Activated T-helper 9 cell treated with anti-CD3 and anti-CD28 coated beads, Interleukin-2, amount 50 U/mL, for 16 hours (primary cell): Measurements from ENCODE around the gene LHPP.

Experiments
- DNase-seq: peaks from one replicate; pipeline ENCODE4 v3.0.0-alpha.2; 2020; ENCODE audit warnings: low read depth

The LHPP gene

GRCh38 chr10:124626759-124627380 lies 165.2 kb downstream of the LHPP start:
- DNase-seq: peak; percentile 44

DNA sequence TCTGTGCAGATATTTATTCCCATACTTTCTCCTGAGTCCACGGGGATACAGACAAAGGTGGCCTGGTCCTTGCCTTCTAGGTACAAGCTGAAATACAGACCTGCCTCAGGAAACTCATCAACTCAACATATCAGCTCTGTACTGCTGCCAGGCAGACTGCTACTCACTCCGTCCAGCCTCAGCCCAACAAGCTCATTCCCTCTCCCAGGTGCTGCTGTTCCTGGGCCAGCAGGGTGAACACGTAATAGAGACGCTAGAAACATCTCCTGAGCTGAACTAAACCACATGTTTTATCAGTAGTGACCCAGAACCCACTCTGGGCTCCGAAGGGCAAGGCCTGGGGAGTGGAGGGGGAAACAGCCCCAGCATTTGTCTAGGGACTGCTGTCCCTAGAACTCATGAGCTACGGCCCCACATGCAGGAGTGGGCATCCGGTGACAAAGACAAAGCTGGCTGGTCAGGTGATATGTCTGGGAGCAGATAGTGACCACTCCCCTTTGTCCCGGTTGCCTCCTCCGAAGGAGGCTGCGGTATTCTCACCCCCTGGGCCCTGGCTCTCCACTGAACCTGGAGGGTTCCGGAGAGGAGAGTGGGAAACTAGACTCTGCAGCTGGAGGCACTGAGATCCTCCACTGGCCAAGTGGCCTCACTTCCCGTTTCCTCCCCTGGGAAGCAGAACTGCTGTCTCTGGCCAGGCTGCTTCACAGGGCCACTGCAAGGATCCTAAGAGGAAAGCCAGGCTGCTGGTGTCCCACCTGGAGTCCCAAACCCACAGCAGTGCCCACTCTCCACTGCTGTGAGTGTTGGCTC lies 166.4 kb downstream of the LHPP start:
- no peak for DNase-seq

- DNase-seq: no peak
These were observed 167.0 kb downstream of the LHPP start for GRCh38 chr10:124628676-124629021.

- DNase-seq: no peak
These were observed 167.8 kb downstream of the LHPP start for GRCh38 chr10:124629415-124629814.

DNA sequence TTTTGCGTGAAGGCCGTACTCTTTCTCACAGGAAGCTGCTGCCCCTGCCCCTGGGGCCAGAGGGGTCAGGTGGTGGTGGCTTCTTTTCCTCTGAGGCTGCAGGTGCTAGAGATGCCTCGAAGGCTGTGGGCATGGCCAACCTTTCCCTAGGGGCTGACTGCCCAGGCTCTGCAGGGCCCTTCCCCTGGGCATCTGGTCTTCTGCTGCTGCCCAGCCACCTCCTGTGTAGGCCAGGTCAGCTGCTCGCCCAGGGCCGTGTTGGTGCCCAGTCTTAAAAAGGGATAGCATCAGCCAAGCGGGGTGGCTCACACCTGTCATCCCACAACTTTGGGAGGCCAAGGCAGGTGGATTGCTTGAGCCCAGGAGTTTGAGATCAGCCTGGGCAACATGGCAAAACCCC lies 168.2 kb downstream of the LHPP start:
- no peak for DNase-seq

DNA sequence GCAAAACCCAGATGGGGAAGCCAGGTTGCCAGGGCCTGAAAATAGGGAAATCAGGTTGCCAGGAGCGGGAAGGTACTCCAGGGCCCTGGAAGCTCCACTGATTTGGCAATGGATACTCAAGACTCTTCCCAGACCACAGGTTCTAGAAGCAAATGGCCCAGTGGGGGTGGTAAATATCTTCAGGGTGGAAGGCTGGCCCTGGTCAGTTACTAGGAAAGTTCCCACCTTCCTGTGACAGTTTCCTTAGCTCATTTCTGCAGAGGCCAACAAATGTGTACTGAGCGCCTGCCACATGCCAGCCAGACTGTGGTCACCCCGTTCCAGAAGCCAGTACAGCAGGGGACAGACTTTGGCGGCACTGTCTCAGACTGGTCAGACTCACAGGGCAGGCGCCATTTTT lies 168.9 kb downstream of the LHPP start:
- DNase-seq: no peak

GRCh38 chr10:124632064-124632531 lies 170.5 kb downstream of the LHPP start:
- no peak for DNase-seq

DNA sequence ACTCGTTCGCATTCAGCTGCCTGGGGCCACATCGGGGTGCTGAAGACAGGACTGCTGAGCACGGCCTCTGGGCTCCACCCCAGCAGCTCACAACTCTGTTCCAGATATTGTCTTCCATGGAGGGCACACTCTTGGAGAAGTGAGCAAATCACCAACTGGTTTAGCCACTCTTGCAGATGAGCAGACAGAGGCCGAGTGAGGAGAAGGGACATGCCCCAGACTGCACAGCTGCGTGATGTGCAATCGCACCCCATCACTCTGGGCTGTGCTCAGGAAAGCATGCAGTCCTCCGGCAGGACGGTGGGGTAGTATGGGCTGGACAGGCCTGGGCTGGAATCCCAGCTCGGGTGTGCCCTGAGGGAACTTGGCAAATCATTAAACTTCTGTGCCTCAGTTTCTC lies 170.9 kb downstream of the LHPP start:
- no peak for DNase-seq

DNA sequence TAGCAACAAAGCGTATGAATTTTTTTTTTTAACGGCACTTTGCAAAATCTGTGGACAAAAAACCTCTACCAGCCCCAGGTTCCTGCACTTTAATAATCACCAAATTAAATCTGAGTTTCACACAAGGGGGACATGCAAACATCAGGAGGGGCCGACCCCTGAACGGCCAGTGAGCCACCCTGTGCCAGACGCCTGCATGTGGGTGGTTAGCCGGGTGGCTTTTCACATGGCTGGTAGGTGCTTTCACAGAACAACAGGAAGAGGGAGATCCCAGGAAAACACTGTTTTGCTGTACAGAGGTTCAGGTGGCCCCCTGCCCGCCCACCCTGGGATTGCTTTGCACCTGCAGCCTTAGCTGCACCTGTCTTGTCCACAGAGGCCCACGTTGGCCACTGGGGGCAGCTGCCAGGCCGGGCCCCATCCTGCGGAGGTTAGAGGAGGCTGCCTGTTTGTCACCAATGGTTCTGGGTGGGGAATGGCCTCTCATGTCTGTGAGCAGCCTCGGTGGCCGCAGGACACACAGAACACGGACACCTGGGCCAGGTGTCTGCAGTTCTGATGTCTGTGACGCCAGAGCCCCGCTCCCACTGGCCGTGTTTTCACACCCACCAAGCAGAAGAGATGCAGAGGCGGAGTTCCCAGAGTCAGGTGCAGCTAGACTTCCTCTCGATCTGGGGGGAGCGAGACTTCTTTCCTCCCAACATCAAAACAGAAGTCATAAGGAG lies 174.8 kb downstream of the LHPP start:
- no peak for DNase-seq

GRCh38 chr10:124637091-124637700 lies 175.6 kb downstream of the LHPP start:
- no peak for DNase-seq

DNA sequence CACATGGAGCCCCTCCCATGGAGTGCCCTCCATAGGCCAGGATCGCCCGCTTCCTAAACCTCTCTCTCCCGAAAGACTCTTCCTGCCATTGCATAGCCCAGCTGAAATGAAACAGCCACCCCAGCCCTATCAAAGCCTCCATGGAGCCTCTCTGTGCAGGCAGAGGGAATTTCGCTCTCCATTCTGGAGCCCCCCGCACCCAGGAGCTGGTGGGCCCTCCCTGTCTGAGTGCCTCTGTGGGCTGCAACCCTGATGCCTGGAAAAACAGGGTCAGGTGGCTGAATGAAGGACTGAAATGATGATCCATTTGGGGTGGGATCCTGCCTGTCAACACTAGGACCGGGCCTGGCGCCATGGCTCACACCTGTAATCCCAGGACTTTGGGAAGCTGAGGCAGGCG lies 176.1 kb downstream of the LHPP start:
- DNase-seq: no peak

DNA sequence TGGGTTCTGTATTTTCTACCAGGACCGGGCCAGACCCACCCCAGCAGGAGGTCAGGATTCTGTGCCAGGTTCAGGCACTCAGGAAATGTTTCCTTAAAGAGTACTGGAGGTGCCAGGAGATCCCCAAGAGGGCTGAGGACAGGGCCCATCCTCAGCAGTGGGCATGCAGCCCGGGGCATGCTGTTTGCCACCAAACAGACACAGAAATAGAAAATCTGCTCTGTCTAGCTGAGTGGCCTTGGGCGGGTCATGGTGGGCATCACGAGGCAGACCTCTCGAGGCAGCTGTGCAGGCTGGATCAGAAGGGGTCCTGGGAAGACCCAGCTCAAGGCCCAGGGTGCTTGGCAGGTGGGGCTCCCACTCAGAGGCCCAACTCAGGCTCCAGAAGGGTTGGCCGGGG lies 177.6 kb downstream of the LHPP start:
- no peak for DNase-seq

- no peak for DNase-seq
These were observed 178.0 kb downstream of the LHPP start for GRCh38 chr10:124639646-124640045.

- no peak for DNase-seq
These were observed 178.4 kb downstream of the LHPP start for GRCh38 chr10:124640056-124640455.

DNA sequence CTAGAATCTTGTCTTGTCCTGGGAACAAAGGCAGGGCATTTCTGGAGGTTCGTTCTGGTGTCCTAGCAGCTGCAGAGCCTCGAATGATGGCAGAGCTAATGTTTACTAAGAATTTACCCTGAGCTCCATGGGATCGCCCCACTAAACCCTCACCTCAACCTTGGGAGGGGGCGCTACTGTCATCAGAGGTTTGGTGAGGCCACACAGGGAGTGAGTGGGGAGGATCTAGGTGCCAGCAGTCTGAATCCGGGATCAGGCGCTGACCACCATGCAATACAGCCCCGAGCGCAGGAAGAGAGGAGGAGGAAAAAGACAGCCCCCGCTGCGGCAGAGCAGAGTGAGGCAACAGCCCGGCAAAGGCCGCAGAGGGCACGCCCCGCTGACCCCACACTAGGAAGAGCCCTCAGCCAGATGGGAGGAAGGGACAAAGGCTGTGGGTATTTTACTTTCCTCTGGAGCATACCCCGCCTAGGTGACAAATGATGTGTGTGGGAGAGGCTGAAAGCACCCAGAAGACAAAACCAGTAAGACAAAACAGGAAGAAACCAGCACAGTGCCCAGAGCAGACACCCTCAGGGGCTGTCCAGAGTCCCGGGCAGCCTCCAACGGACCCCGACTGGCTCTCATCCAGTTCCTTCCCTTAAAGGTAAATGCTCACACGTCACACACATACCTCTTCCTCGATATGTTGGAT lies 179.1 kb downstream of the LHPP start:
- DNase-seq: no peak

- no peak for DNase-seq
These were observed 179.9 kb downstream of the LHPP start for GRCh38 chr10:124641282-124642087.

- DNase-seq: no peak
These were observed 180.6 kb downstream of the LHPP start for GRCh38 chr10:124642088-124642710.

DNA sequence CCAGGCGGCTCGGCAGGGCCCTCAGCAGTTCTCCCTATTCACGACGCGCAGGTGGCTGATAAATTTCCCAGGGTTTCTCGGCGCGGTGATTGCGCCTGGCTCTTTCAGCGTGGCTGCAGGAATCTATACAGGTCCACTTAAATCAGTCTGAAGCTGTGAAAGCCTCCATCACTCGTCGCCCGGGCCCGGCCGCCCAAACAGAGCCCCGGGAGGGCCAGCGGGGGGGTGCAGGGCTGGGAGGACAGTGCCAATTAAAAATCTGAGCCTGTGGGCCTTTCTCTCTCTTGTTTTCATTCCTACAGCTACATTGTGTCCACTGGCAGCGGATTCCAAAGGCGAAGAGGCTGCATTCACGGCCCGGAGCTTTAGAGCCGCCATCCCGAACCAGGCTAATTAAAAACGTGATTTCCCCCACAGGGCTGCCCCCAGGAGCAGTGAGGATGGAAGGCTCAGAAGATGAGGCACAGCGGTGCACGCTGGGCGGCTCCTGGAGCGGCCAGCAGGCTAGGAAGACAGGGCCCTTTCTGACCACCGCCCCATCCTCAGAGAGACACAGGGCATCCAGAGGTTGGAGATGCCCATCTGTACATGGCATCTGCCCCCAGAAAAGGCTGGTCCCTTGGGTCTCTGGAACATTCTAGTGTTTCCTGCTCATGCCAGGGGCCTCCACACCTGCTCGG lies 181.8 kb downstream of the LHPP start:
- no peak for DNase-seq

GRCh38 chr10:124644236-124644635 lies 182.6 kb downstream of the LHPP start:
- DNase-seq: no peak

DNA sequence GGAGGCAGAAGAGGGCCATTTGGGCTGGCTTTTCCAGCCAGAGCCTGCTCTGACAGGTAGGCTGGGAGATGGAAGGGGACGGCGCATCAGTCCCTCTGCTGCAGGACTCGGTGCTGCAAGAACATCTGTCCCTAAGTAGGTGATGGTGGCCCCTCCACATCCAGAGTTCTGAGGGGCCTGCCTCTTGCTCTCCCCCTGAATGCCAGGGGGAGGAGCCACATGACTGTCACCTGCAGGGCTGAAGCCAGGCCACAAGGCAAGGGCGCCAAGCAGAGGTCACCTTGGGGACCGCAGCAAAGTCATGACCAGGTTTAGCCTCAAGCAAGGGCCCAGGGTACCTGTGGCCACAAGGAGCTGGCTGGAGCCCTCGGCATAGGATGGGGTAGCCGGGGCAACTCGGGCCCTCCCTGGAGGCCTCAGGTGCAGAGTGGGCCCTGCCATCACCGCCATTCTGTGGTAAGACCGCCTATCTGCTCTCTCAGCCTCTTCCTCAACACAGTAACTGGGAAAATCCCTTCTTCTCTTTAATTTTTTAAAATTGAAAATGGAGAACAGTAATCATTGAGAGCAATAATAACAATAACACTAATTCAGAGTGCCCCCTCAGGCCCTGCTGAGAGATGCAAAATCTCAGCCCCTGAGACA lies 183.3 kb downstream of the LHPP start:
- no peak for DNase-seq
